Measurements from ENCODE around the gene NFKBIZ.

NFKBIZ gene

DNA sequence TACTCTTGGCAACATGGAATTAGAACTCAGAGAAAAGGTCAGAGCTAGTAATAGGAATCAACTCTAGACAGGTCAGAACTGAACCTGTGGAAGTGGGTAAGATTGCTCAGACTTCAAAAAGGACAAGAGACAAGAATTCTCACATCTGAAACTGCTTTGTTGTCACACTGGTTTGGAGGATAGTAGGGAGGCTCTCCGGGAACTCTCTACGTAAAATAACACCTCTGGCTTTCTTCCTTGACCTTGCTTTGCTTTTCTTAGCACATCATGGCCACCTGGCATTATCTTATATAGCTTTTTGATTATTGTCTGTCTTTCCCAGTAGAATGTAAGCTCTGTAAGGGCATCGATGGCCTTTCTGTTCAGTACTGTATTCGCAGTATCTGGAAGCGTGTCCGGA lies 13.2 kb upstream of the NFKBIZ start:
- H3K27ac Mint-ChIP-seq, result peak overlapping the region; percentile 97
- peaks cover 88% of the 10 kb centered on the region for H3K36me3 Mint-ChIP-seq
- no peak for ATAC-seq
- H3K9me3 Mint-ChIP-seq, result no peaks in the 10 kb centered on the region
- no peaks in the 10 kb centered on the region for H3K27me3 Mint-ChIP-seq
- H3K4me1 Mint-ChIP-seq, result peaks cover 93% of the 10 kb centered on the region
- H3K4me3 Mint-ChIP-seq, result peak overlapping the region; percentile 97

GRCh38 chr3:101836652-101837598 lies 12.4 kb upstream of the NFKBIZ start:
- no peaks in the 10 kb centered on the region for H3K27me3 Mint-ChIP-seq
- peak overlapping the region; percentile 90 for H3K27ac Mint-ChIP-seq
- H3K4me3 Mint-ChIP-seq, result peak overlapping the region; percentile 82
- ATAC-seq, result peak; percentile 81
- peaks cover 89% of the 10 kb centered on the region for H3K4me1 Mint-ChIP-seq
- H3K9me3 Mint-ChIP-seq, result peaks cover 2% of the 10 kb centered on the region
- peaks cover 84% of the 10 kb centered on the region for H3K36me3 Mint-ChIP-seq

DNA sequence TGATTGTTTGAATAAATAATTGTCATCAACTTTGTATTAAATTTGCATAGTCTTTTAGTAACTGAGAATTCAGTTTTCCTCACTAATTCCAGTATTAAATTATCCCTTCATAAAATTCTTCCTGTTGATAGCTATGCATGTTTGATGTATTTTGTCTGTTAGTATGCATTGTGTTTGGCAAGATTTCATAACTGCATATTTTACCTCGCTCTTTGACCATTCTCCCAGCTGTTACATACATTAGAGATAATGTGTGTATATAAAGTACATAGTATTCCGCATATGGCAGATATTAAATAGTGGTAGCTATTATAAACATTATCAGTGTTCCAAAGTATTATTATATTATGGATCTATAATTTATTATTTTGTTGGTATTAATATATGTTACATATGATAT lies 10.6 kb upstream of the NFKBIZ start:
- Mint-ChIP-seq H3K9me3 (peaks cover 5% of the 10 kb centered on the region), H3K4me1 (peaks cover 86% of the 10 kb centered on the region), H3K4me3 (no peak overlapping the region), H3K36me3 (peaks cover 80% of the 10 kb centered on the region), H3K27ac (no peak overlapping the region), H3K27me3 (no peaks in the 10 kb centered on the region)
- ATAC-seq, result no peak

GRCh38 chr3:101840066-101840465 lies 9.2 kb upstream of the NFKBIZ start:
- ATAC-seq, result no peak
- H3K36me3 Mint-ChIP-seq, result peaks cover 71% of the 10 kb centered on the region
- peaks cover 72% of the 10 kb centered on the region for H3K4me1 Mint-ChIP-seq
- H3K27me3 Mint-ChIP-seq, result no peaks in the 10 kb centered on the region
- H3K27ac Mint-ChIP-seq, result peak overlapping the region; percentile 9
- H3K4me3 Mint-ChIP-seq, result peak overlapping the region; percentile 42
- peaks cover 5% of the 10 kb centered on the region for H3K9me3 Mint-ChIP-seq

DNA sequence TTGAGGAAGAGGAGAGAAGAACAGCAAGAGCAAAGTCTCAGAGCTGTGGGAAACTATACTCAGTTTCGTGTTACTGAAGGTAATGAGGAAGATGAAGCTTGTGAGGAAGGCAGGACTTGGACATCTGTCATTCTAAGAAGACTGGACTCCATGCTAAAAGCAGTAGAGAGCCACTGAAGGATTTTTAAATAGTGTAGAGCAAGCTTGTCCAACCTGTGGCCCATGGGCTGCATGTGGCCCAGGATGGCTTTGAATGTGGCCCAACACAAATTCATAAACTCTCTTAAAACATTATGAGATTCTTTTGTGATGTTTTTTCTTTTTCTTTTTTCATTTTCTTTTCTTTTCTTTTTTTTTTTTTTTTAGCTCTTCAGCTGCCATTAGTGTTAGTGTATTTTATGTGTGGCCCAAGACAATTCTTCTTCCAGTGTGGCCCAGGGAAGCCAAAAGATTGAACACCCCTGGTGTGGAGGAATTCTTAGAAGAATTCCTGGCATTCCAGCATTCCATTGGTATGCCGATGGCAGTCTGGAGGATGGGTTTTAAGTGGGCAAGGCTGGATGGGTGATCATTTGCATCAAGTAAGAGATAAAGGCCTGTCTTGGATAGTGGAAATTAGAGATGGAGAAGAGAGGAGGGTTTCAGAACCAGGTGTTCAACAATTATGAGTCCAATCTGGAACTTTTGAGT lies 6.9 kb upstream of the NFKBIZ start:
- ATAC-seq, result no peak
- Mint-ChIP-seq H3K27ac (peak overlapping the region; percentile 28), H3K36me3 (peaks cover 56% of the 10 kb centered on the region), H3K27me3 (no peaks in the 10 kb centered on the region), H3K4me3 (no peak overlapping the region), H3K4me1 (peaks cover 55% of the 10 kb centered on the region), H3K9me3 (peaks cover 5% of the 10 kb centered on the region)

DNA sequence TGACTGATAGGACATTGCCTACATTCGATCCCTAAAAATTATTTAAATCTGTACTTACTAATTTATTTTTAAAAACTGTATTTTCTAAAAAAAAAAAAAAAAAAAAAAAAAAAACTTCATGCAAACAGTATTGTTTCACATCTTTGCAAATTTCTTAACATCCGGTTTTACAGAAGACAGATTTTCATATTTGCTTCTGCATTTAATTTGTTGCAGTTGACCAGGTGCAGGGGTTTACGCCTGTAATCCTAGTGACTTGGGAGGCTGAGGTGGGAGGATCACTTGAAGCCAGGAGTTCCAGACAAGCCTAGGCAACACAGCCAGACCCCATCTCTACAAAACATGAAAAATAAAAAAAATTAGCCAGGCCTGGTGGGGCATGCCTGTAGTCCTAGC lies 6.4 kb upstream of the NFKBIZ start:
- H3K4me1 Mint-ChIP-seq, result peaks cover 55% of the 10 kb centered on the region

GRCh38 chr3:101845425-101845824 lies 3.9 kb upstream of the NFKBIZ start:
- Mint-ChIP-seq H3K4me1 (peaks cover 43% of the 10 kb centered on the region), H3K9me3 (peaks cover 5% of the 10 kb centered on the region), H3K27me3 (no peaks in the 10 kb centered on the region), H3K36me3 (peaks cover 42% of the 10 kb centered on the region), H3K27ac (no peak overlapping the region), H3K4me3 (no peak overlapping the region)
- no peak for ATAC-seq

More for the DNA sequence above, 6.4 kb upstream of the NFKBIZ start:
- Mint-ChIP-seq H3K4me3 (peak overlapping the region; percentile 62), H3K9me3 (peaks cover 5% of the 10 kb centered on the region), H3K36me3 (peaks cover 51% of the 10 kb centered on the region), H3K27me3 (no peaks in the 10 kb centered on the region), H3K27ac (peak overlapping the region; percentile 28)
- ATAC-seq, result no peak

DNA sequence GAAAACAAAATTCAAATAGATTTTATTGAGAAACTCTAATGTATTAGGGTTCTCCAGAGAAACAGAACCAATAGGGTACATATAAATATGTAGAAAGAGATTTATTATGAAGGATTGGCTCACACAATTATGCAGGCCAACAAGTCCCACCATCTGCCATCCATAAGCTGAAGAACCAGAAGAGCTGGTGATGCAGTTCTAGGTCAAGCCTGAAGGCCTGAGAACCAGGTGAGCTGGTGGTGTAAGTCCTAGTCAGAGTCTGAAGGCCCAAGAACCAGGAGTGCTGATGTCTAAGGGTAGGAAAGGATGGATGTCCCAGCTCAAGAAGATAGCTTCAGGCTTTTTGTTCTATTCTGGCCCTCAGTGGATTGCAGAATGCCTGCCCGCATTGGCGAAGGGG lies 2.6 kb upstream of the NFKBIZ start:
- Mint-ChIP-seq H3K36me3 (peaks cover 47% of the 10 kb centered on the region), H3K4me1 (peaks cover 38% of the 10 kb centered on the region), H3K9me3 (peaks cover 5% of the 10 kb centered on the region), H3K4me3 (no peak overlapping the region), H3K27me3 (no peaks in the 10 kb centered on the region), H3K27ac (peak overlapping the region; percentile 97)
- no peak for ATAC-seq

DNA sequence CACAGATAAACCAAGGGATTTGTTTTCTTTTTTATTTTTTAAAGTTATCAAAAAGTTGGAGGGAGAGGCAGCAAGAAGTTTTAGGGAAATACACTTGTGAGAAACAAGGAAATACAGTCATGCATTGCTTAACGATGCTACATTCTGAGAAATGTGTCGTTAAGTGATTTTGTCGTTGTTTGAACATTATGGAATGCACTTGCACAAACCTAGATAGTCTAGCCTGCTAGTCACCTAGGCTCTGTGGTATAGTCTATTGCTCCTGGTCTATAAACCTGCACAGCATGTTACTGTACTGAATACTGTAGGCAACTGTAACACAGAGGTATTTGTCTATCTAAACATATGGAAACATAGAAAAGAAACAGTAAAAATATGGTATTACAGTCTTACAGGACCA lies 2.0 kb upstream of the NFKBIZ start:
- H3K9me3 Mint-ChIP-seq, result no peaks in the 10 kb centered on the region
- no peaks in the 10 kb centered on the region for H3K27me3 Mint-ChIP-seq
- ATAC-seq, result no peak
- no peak overlapping the region for H3K4me3 Mint-ChIP-seq
- peaks cover 38% of the 10 kb centered on the region for H3K4me1 Mint-ChIP-seq
- H3K27ac Mint-ChIP-seq, result peak overlapping the region; percentile 97
- H3K36me3 Mint-ChIP-seq, result peaks cover 47% of the 10 kb centered on the region

DNA sequence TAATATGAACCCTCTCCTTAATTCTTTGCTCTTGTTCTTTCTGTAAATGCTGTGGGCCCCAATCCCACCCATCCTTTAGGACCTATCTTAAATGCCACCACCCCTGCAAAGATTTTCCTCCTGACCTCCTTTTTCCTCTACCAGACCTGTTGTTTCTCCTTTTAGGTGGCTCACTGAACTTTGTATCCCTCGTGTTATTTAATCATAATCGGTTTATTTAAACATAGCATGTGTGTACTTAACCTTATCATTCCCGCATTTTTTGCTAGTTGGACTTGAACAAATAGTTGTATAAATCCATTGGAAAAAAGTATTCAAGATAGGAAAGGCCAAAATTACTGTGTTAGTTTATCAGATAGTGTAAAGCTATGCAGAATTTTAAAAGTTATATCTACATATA lies 988 bp upstream of the NFKBIZ start:
- H3K36me3 Mint-ChIP-seq, result peaks cover 47% of the 10 kb centered on the region
- peaks cover 38% of the 10 kb centered on the region for H3K4me1 Mint-ChIP-seq

GRCh38 chr3:101849714-101850245 lies 466 bp downstream of the NFKBIZ start:
- ATAC-seq, result peak; percentile 65
- H3K36me3 Mint-ChIP-seq, result peaks cover 59% of the 10 kb centered on the region
- H3K4me3 Mint-ChIP-seq, result peak overlapping the region; percentile 88
- H3K4me1 Mint-ChIP-seq, result peaks cover 43% of the 10 kb centered on the region
- peak overlapping the region; percentile 97 for H3K27ac Mint-ChIP-seq
- no peaks in the 10 kb centered on the region for H3K27me3 Mint-ChIP-seq
- H3K9me3 Mint-ChIP-seq, result no peaks in the 10 kb centered on the region

More for the DNA sequence above, 988 bp upstream of the NFKBIZ start:
- Mint-ChIP-seq H3K9me3 (no peaks in the 10 kb centered on the region), H3K27ac (peak overlapping the region; percentile 97), H3K4me3 (peak overlapping the region; percentile 88), H3K27me3 (no peaks in the 10 kb centered on the region)
- ATAC-seq, result no peak

- Mint-ChIP-seq H3K4me1 (peaks cover 50% of the 10 kb centered on the region), H3K4me3 (peak overlapping the region; percentile 88), H3K36me3 (peaks cover 63% of the 10 kb centered on the region), H3K27me3 (no peaks in the 10 kb centered on the region), H3K9me3 (no peaks in the 10 kb centered on the region), H3K27ac (peak overlapping the region; percentile 97)
- peak; percentile 25 for ATAC-seq
These were observed 1.1 kb downstream of the NFKBIZ start for GRCh38 chr3:101850246-101851051.

DNA sequence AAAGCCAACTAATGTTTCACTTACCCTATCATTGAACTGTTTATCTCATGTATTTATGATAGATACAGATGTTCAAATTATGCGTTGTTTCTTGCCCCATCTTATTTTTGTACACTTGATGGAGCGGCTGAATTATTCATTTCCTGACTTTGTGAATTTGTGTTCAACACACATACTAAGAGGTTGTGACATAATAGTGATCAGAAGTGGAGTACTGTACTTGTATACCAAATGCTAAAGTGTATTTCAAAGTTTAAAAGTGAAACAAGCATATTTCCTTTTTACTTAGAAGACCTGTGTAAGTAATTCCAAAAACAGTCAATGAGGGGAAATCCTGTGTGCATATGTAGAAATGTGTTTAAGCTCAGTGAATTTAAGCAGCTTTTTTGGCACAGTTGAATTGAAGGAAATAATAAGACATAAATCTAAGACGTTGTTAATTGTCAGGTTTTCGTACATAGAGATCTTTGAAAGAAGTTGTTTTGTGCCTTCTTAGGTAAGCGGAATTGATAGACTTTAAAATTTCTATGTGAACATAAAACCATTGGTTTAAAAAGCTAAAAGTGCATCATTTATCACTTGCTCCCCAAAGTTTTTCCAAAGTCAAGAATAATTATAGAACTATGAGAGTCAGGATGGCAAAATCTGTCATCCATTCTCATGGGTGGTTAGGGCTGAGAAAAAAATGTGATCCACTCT lies 1.9 kb downstream of the NFKBIZ start:
- Mint-ChIP-seq H3K4me3 (peak overlapping the region; percentile 88), H3K9me3 (no peaks in the 10 kb centered on the region), H3K36me3 (peaks cover 65% of the 10 kb centered on the region), H3K4me1 (peaks cover 56% of the 10 kb centered on the region), H3K27ac (peak overlapping the region; percentile 97), H3K27me3 (no peaks in the 10 kb centered on the region)
- ATAC-seq, result no peak

All from stimulated activated memory B cell treated with anti-CD40 and anti-IgM and Interleukin-4, amounts not matched to agents 10 μg/mL and 1 μg/mL and 100 μg/mL, for 72 hours (primary cell).